Measurements from ENCODE around the gene REXO1. TPM values are rescaled to one million over a fixed set of nuclear protein-coding genes. Genes with fewer than 3 reads are reported as not detected.
A peak's percentile ranks its signal among the peaks of the same experiment; 100 is the strongest.
"Not testable (repeated sequence)": the region's sequence is repeated elsewhere in the genome, so short reads cannot be mapped to it uniquely, and the experiment has no call there.

REXO1 gene
- total and polyA plus RNA-seq, 9 donors: 4.8 to 46.7 (median 25.8) TPM

DNA sequence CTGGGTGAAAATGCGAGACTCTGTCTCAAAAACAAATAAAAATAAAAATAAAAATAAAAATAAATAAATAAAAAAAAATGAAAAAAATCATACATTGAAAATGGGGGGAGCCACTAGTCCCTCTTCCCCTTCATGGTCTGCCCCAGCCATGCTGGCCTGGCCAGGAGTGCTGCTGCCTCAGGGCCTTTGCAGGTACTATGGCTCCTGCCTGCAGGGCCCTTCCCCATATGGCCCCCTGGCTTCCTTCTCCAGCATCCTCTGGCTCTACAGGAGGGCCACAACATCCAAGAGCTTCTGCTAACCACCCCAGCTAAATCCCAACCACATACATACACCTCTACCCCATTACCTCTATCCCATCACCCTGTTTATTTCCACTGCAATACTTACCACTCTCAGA, 41.6 kb upstream of the REXO1 start:
- no peak overlapping the region for H3K4me3 ChIP-seq
- H3K27me3 ChIP-seq: no peaks in the 10 kb centered on the region
- H3K4me1 ChIP-seq (ENCODE audit: insufficient read depth): peaks cover 12% of the 10 kb centered on the region
- intact Hi-C loops (cut with DNase I): no loop called here
- WGBS, 3 donors: 96 to 100% (median 100%) methylated on average over 1 of the region's 1 CpG
- TF ChIP-seq POLR2A (IDR thresholded peaks at IDR 0.05) (no peak), EP300 (IDR thresholded peaks at IDR 0.05) (no peak)
- TF ChIP-seq, protein P1, sequence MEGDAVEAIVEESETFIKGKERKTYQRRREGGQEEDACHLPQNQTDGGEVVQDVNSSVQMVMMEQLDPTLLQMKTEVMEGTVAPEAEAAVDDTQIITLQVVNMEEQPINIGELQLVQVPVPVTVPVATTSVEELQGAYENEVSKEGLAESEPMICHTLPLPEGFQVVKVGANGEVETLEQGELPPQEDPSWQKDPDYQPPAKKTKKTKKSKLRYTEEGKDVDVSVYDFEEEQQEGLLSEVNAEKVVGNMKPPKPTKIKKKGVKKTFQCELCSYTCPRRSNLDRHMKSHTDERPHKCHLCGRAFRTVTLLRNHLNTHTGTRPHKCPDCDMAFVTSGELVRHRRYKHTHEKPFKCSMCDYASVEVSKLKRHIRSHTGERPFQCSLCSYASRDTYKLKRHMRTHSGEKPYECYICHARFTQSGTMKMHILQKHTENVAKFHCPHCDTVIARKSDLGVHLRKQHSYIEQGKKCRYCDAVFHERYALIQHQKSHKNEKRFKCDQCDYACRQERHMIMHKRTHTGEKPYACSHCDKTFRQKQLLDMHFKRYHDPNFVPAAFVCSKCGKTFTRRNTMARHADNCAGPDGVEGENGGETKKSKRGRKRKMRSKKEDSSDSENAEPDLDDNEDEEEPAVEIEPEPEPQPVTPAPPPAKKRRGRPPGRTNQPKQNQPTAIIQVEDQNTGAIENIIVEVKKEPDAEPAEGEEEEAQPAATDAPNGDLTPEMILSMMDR (IDR thresholded peaks at IDR 0.05): no peak
- no peak overlapping the region for H3K27ac ChIP-seq
- no peaks in the 10 kb centered on the region for H3K36me3 ChIP-seq
- no peak for DNase-seq
- no peaks in the 10 kb centered on the region for H3K9me3 ChIP-seq

DNA sequence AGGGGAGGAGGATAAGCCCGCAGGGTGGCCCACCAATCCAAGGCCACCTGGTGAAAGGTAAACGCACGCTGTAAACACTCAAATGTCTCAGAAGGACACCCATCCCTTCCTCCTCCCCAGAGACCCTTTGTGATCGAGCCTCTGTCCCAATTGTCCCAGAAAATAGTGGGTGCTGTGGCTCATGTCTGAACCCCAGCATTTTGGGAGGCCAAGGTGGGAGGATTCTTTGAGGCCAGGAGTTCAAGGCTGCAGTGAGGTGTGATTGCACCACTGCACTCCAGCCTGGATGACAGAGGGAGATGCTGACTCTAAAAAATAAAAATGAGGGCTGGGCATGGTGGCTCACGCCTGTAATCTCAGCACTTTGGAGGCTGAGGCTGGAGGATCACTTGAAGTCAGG, 40.1 kb upstream of the REXO1 start:
- TF ChIP-seq, protein P1 (IDR thresholded peaks at IDR 0.05): no peak
- TF ChIP-seq POLR2A (IDR thresholded peaks at IDR 0.05) (no peak), EP300 (IDR thresholded peaks at IDR 0.05) (no peak)
- no peak for DNase-seq
- intact Hi-C loops (cut with DNase I): no loop called here
- Histone ChIP-seq H3K9me3 (no peaks in the 10 kb centered on the region), H3K4me1 (ENCODE audit: insufficient read depth) (peaks cover 18% of the 10 kb centered on the region), H3K27me3 (no peaks in the 10 kb centered on the region), H3K27ac (no peak overlapping the region), H3K4me3 (no peak overlapping the region), H3K36me3 (no peaks in the 10 kb centered on the region)
- WGBS, 3 donors: 78 to 90% (median 82%) methylated on average over 5 of the region's 5 CpGs

DNA sequence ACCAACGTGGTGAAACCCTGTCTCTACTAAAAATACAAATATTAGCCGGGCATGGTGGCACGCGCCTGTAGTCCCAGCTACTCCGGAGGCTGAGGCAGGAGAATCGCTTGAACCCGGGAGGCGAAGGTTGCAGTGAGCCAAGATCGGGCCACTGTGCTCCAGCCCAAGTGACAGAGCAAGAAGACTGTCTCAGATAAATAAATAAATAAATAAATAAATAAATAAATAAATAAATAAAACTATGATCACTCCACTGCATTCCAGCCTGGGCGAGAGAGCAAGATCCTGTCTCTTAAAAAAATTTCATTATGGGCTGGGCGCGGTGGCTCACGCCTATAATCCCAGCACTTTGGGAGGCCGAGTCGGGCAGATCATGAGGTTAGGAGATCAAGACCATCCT, 38.1 kb upstream of the REXO1 start:
- H3K27me3 ChIP-seq; H3K9me3 ChIP-seq; H3K4me3 ChIP-seq; intact Hi-C loops (cut with DNase I); H3K36me3 ChIP-seq: not testable (repeated sequence)
- peak overlapping the region in 1 of 2 donors; percentile 65 for H3K27ac ChIP-seq
- WGBS, 3 donors: 91 to 93% (median 92%) methylated on average over 15 of the region's 15 CpGs
- peak in 1 of 5 donors; percentile 28 for DNase-seq
- peaks cover 29% of the 10 kb centered on the region for H3K4me1 ChIP-seq (ENCODE audit: insufficient read depth)

DNA sequence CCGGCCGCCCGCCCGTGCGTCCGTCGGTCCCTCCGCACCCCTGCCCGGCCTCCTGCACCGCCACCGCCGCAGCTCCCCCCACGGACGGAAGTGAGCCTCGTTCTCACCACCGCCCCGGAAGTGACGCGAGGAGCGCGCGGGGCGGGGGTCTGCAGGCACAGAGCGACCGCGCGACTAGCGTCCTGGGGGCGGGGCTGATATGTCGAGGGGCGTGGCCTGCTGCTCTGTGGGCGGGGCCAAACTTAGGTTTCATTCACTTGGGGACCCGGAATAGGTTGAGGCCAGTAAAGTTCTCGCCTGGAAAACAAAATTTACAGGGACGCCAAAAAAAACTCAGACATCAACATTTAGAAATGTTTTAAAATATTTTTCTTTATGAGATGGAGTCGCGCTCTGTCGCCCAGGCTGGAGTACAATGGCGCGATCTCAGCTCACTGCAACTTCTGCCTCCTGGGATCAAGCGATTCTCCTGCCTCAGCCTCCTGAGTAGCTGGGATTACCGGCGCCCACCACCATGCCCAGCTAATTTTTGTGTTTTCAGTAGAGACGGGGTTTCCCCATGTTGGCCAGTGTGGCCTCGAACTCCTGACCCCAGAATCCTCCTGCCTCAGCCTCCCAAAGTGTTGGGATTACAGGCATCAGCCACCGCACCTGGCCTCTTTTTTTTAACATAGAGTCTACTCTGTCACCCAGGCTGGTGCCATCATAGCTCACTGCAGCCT, 37.3 kb upstream of the REXO1 start, which contains the start of gene ABHD17A:
Gene ABHD17A, minus strand, starts transcription at position 99 of the 722 bp plus-strand sequence. CDS start 3,930 bp downstream, outside the sequence.
- H3K27me3 ChIP-seq; intact Hi-C loops (cut with DNase I); H3K9me3 ChIP-seq; H3K36me3 ChIP-seq: not testable (repeated sequence)
- 18 to 22% (median 21%) methylated on average over 38 to 46 of the region's 46 CpGs for WGBS, 3 donors
- DNase-seq: peak; percentile 91 to 98 (median 96)
- Histone ChIP-seq H3K4me3 (peak within 1 kb of the TSS; percentile 85), H3K4me1 (ENCODE audit: insufficient read depth) (peaks cover 29% of the 10 kb centered on the region), H3K27ac (peak within 1 kb of the TSS; percentile 42 to 65)
- peak; percentile 72 for TF ChIP-seq POLR2A (IDR thresholded peaks at IDR 0.05)
- peak; percentile 16 for TF ChIP-seq EP300 (IDR thresholded peaks at IDR 0.05)

DNA sequence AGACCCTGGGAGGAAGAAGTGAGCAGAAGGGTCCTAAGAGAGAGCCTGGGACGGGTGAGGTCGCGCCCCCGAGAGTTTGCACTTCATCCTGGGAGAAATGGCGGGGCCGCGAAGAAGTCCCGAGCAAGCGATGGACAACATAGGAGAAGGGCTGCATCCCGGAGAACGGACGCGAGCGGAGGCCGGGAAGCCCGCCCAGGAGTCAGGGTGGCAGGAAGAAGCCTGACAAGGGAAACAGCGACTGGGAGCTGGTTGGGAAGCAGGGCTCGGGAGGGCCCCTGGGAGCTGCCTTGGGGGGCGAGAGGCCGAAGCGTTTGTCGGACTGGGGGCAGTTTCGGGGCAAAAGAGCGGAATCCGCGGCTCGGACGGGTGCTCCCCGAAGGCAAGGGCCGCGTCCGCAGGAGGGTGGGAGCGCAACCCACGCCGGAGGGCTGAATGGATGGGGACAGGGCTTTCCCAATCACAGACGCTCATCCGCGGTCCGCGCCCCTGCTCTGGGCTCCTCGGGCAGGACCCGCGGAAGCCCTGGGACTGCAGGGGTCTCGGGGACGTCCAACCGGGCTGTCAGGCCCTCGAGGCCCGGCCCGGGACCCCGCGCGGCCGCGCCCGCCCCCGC, 36.5 kb upstream of the REXO1 start:
- H3K36me3 ChIP-seq: no peaks in the 10 kb centered on the region
- TF ChIP-seq EP300 (IDR thresholded peaks at IDR 0.05): no peak
- TF ChIP-seq POLR2A (IDR thresholded peaks at IDR 0.05): no peak
- TF ChIP-seq, protein P1 (IDR thresholded peaks at IDR 0.05): no peak
- no peaks in the 10 kb centered on the region for H3K9me3 ChIP-seq
- H3K4me1 ChIP-seq (ENCODE audit: insufficient read depth): peaks cover 29% of the 10 kb centered on the region
- no peaks in the 10 kb centered on the region for H3K27me3 ChIP-seq
- DNase-seq: peak in 1 of 5 donors; percentile 40
- WGBS, 3 donors: 0 to 1% (median 1%) methylated on average over 43 to 56 of the region's 56 CpGs
- intact Hi-C loops (cut with DNase I): no loop called here
- H3K4me3 ChIP-seq: peak overlapping the region; percentile 85
- H3K27ac ChIP-seq: peak overlapping the region; percentile 42 to 43
